GM19468 (cell line): ENCODE results near the gene CER1.

Experiments used
- ATAC-seq: cut with Tn5 transposase; IDR thresholded peaks from one replicate; pipeline ENCODE4 v1.9.1; 2021; ENCODE audit warnings: mild to moderate bottlenecking, moderate library complexity, moderate number of reproducible peaks; ENCODE audit not compliant: unreplicated experiment; ENCODE audit errors: extremely low read depth

CER1 gene

DNA sequence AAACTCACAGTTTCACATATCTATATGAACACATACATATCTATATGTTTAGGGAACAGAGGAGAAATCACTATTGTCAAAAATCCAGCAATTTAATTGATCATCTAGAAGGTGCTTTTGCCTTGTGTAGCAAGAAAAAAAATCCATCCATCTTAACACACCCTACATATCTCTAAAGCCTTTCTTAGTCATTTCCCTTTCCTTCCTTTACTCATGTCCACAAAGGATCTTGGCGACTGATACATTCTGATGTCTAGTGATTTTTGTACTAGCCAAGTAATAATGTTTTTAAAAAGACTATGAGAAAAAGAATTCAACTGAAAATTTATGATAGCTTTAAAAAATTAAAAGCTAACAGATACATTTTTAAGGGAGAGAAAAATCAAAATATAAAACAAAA is 51.8 kb downstream of the CER1 start:
- ATAC-seq = no peak
